GM18526 (cell line): ENCODE results near the gene ANXA6.

ENCODE experiments used
- POLR2A ChIP-seq: IDR thresholded peaks from 3 replicates; pipeline ENCODE4 v1.6.1; 2011; ENCODE audit not compliant: insufficient read length; ENCODE audit errors: extremely low read depth

ANXA6 gene

DNA sequence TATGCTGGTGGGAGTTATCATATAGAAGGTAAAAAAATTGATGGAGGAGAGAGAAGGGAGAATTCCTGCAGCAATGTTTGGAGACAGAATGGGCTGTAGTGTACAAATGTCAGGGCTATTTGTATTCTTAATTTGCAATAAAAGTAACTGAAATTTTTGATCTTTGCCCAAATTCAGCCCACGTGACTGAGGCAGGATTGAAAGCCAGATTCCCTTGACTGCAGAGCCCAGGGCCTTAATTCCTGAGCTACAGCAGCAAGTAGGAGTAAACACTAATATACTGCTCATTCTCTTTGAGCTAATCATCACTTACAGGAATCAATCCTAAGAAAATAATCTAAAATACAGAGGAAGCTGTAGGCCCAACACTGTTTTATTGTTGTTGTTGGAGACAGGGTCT lies 5.2 kb upstream of the ANXA6 start:
- TF ChIP-seq POLR2A = no peak

DNA sequence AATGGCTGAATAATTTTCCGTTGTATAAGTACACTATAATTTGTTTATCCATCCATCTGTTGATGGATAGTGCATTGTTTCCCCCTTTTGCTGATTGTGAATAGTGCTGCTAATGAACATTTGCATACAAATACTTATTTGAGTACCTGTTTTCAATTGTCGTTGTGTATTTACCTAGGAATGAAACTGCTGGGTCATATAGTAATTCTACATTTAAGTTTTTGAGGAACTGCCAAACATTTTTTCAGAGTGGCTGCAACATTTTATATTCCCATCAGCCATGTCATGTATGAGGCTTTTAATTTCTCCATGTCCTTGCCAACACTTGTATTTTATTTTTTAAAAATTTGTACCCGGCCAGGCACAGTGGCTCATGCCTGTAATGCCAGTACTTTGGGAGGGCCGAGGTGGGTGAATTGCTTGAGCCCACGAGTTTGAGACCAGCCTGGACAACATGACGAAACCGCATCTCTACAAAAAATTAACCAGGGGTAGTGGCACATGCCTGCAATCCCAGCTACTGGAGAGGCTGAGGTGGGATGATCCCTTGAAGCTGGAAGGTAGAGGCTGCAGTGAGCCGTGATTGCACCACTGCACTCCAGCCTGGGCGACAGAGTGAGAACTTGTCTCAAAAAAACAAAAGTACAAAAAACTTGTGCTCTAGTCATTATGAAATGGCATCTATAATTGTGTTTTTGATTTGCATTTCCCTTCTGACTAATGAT lies 2.2 kb upstream of the ANXA6 start:
- no peak for TF ChIP-seq POLR2A

DNA sequence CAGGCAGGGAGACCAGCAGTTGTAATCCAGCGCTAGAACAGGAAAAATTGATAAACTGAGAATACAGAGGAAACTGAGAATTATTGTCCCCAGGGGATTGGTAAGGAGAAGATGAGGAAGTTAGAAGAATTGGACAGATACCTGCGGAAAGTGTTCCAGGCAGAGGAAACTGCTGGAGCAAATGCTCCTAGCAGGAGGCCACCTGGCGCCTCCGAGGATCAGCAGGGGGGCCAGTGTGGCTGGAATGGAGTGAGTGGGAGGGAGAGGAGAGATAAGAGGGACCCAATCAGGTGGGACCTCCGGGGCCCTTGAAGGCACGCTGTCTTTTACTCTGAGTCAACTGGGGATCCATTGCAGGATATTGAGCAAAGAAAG lies 695 bp upstream of the ANXA6 start:
- TF ChIP-seq POLR2A = no peak

GRCh38 chr5:151156507-151157420 lies 815 bp downstream of the ANXA6 start:
- TF ChIP-seq POLR2A = no peak

- peak; percentile 18 for TF ChIP-seq POLR2A
These were observed 1.6 kb downstream of the ANXA6 start for GRCh38 chr5:151155775-151156506.

DNA sequence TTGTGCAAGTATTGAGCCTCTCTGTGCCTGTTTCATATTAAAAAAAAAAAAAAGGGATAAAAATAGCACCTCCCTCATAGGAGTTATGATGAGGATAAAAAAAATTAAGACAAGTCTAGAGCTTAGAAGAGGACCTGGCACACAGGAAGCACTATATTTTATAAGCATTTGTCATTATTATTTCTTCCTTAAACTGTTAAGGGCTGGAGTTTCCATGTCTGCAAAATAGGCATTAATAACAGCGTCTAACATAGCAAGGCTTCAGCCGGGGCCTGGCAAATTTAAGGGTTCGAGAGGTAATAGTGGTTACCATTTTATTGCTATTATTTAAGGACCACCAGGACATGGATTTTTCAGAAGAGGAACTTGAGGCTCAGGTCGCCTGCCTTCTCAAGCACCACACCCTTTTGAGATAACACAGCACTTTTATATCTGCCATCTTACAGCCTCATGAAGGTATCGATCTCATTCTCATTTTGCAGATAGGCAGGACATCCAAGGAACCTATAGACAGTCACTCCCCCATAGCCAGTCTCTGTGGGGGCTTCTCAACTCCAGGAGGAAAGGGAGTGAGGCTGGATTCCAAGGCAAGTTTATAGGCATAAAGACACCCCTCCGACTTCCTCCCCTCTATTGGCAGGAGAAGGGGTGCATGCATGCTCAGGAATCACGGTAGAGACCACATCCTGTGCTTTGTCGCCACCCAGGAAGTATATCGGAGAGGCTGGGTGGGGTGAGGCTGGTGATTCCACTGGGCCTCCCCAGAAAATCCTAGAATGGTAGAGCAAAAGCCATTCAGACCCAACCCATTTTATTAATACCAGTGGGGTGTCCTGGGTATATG lies 2.4 kb downstream of the ANXA6 start:
- TF ChIP-seq POLR2A = peak; percentile 24

- peak; percentile 4 for TF ChIP-seq POLR2A
These were observed 3.8 kb downstream of the ANXA6 start for GRCh38 chr5:151153766-151154272.

DNA sequence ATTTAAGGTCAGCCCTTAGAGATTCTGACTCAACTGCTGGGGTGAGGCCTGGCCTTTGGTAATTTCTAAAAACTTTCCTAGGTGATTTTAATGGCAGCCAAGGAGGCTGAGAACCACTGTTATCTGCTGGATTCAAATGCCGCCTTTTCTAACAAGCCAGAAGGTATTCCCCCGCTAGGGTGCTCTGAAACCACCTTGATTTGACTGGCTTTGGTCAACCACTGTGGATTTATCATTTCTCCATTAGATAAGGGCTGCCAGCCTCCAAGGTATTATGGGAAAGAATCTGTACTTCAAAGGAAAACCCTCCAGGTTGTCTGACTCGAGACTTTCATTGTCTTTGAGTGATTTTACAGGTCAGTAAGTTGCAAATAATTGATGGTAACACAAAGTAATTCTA lies 4.3 kb downstream of the ANXA6 start:
- TF ChIP-seq POLR2A = no peak

GRCh38 chr5:151151793-151152192 lies 5.8 kb downstream of the ANXA6 start:
- TF ChIP-seq POLR2A = peak; percentile 10

GRCh38 chr5:151151263-151151660 lies 6.3 kb downstream of the ANXA6 start:
- no peak for TF ChIP-seq POLR2A

DNA sequence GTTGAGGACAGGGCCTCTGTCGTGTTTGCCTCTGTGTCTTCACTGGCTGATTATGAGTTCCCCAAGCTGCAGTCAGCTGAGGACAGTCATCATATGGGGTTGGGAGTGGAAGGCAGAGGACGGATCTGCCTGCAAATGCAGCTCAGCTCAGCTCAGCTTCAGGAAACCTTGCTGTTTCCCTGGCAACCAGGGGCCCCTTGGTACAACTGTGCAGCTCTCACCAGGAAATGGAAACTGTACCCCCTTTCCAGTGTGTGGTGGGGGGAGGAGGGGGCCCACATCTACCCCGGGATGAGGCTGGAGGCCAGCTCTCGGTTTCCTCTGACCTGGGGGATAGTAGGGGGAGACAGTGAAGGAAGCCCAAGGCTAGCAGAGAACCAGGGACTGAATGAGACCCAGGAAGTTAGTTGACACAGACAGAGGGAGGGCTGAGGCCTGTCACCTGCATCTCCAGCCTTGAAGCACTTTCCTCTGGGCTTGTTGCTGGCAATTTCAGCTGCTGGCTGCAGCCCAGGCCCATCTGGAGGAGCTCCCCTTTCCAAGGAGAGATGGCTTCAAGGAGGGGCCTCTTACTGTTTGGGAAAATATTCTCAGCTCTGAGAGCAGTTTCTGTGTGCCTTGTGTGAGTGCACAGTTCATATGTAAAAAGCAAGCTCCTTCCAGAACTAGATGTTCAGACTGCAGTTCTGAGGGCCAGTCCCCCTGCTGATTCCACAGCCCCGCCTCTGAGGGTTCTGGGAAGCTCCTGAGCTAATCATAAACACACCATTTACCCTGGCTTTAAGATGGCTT lies 6.9 kb downstream of the ANXA6 start:
- TF ChIP-seq POLR2A = peak; percentile 38

GRCh38 chr5:151148583-151148982 lies 9.0 kb downstream of the ANXA6 start:
- TF ChIP-seq POLR2A = no peak

DNA sequence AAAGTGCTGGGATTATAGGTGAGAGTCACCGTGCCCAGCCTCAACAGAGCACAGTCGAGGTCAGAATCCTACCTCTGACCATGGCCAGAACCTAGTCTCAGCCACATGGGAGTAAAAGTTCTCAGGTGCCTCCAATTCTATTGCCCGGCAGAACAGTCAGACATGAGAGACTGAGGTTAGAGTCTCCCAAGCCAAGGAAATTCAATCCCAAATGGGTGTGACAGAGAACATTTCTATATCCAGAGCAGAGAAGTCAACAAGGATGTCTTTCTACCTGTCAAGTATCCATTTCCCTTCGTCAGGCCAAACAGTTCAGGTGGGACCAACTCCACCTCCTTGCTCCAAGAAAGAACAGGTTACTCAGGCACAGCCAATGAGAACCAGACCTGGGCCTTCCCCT lies 10.5 kb downstream of the ANXA6 start:
- TF ChIP-seq POLR2A = no peak

GRCh38 chr5:151146061-151146460 lies 11.5 kb downstream of the ANXA6 start:
- TF ChIP-seq POLR2A = no peak
